HepG2 (cell line): ENCODE measurements around the gene WWTR1. TPM values are rescaled to one million over a fixed set of nuclear protein-coding genes. Genes with fewer than 3 reads are reported as not detected.

Source experiments
- DDIT3 ChIP-seq: sonication (generic); formaldehyde crosslinking; IDR thresholded peaks from 2 replicates; pipeline ENCODE4 v1.4.0; 2020; ENCODE audit warnings: mild to moderate bottlenecking, missing genetic modification reagents
- DMAP1 ChIP-seq: IDR thresholded peaks from 2 replicates; pipeline ENCODE4 v1.6.1; 2016
- ETS1 ChIP-seq: sonication (generic); formaldehyde crosslinking; IDR thresholded peaks from 2 replicates; pipeline ENCODE4 v1.4.0; 2020; ENCODE audit warnings: missing genetic modification reagents
- KDM5A ChIP-seq: fragments of 200-600 bp; sonication (generic); IDR thresholded peaks from 2 replicates; pipeline ENCODE4 v1.7.0; 2018; ENCODE audit warnings: antibody characterized with exemption, mild to moderate bottlenecking, low read length, borderline replicate concordance
- KLF9 ChIP-seq: IDR thresholded peaks from 2 replicates; pipeline ENCODE4 v1.6.1; 2016; ENCODE audit warnings: low read depth
- MEF2D ChIP-seq: sonication (generic); formaldehyde crosslinking; IDR thresholded peaks from 2 replicates; pipeline ENCODE4 v1.5.1; 2020; ENCODE audit warnings: mild to moderate bottlenecking, missing genetic modification reagents
- MTA3 ChIP-seq: sonication (generic); formaldehyde crosslinking; IDR thresholded peaks from 2 replicates; pipeline ENCODE4 v1.4.0; 2020; ENCODE audit warnings: missing genetic modification reagents
- NFYC ChIP-seq: IDR thresholded peaks from 2 replicates; pipeline ENCODE4 v1.6.1; 2016; ENCODE audit warnings: missing genetic modification reagents, missing compliant biosample characterization
- PHB2 ChIP-seq: fragments of 450-650 bp; IDR thresholded peaks from 2 replicates; pipeline ENCODE4 v1.6.1; 2018; ENCODE audit not compliant: partially characterized antibody
- REL ChIP-seq: sonication (generic); formaldehyde crosslinking; conservative IDR thresholded peaks from 2 replicates; pipeline ENCODE4 v1.8.0; 2022; ENCODE audit warnings: mild to moderate bottlenecking, missing genetic modification reagents, moderate library complexity
- YY1 ChIP-seq: IDR thresholded peaks from 2 replicates; pipeline ENCODE4 v1.6.1; 2011; ENCODE audit warnings: low read length, low read depth, moderate library complexity, mild to moderate bottlenecking; ENCODE audit not compliant: insufficient read depth, insufficient replicate concordance
- ZBTB39 ChIP-seq: sonication (generic); formaldehyde crosslinking; IDR thresholded peaks from 2 replicates; pipeline ENCODE4 v1.5.0; 2020; ENCODE audit warnings: missing genetic modification reagents
- ZFY ChIP-seq: sonication (generic); formaldehyde crosslinking; IDR thresholded peaks from 2 replicates; pipeline ENCODE4 v1.4.0; 2020; ENCODE audit warnings: missing genetic modification reagents
- polyA plus RNA-seq, 8 experiments: library from polyadenylated mRNA; depleted of rRNA in 3 of 8; stranded (reverse) in 7 of 8; unstranded in 1 of 8; fragments of >200 nt; fragmentation: Illumina TruSeq in 4 of 8; extraction: Trizol in 4 of 8; gene quantifications; 2 replicates each; pipeline versions ENCODE4 v1.2.1 to v1.2.3, GENCODE V29; 2011 to 2016; ENCODE audit warnings: low read depth in 4 of 8, missing spikeins in 1 of 8, mixed read lengths in 1 of 8; ENCODE audit not compliant: insufficient read depth in 1 of 8
- total RNA-seq, 5 experiments: library from RNA; depleted of rRNA; stranded (reverse); fragments of >200 nt; fragmentation: Illumina TruSeq; extraction: Trizol; gene quantifications; 2 replicates each; pipeline ENCODE4 v1.2.3, GENCODE V29; 2016; ENCODE audit warnings: low read depth in 1 of 5
- TF ChIP-seq, protein P1 (sequence below): sonication (generic); formaldehyde crosslinking; IDR thresholded peaks from 2 replicates; pipeline ENCODE4 v1.4.0; 2020; ENCODE audit warnings: missing genetic modification reagents, borderline replicate concordance
- TF ChIP-seq, protein P2 (sequence below): sonication (generic); formaldehyde crosslinking; IDR thresholded peaks from 2 replicates; pipeline ENCODE4 v1.4.0; 2020; ENCODE audit warnings: mild to moderate bottlenecking, missing genetic modification reagents
- TF ChIP-seq, protein P3 (sequence below): sonication (generic); formaldehyde crosslinking; IDR thresholded peaks from 2 replicates; pipeline ENCODE4 v1.9.0; 2021; ENCODE audit warnings: missing genetic modification reagents, borderline replicate concordance

WWTR1 gene
- total and polyA plus RNA-seq, 2 of the 13 experiments (the other 11 are each of a cell fraction or from before 2014, with no cell fraction given), result 19.7 to 139 TPM

DNA sequence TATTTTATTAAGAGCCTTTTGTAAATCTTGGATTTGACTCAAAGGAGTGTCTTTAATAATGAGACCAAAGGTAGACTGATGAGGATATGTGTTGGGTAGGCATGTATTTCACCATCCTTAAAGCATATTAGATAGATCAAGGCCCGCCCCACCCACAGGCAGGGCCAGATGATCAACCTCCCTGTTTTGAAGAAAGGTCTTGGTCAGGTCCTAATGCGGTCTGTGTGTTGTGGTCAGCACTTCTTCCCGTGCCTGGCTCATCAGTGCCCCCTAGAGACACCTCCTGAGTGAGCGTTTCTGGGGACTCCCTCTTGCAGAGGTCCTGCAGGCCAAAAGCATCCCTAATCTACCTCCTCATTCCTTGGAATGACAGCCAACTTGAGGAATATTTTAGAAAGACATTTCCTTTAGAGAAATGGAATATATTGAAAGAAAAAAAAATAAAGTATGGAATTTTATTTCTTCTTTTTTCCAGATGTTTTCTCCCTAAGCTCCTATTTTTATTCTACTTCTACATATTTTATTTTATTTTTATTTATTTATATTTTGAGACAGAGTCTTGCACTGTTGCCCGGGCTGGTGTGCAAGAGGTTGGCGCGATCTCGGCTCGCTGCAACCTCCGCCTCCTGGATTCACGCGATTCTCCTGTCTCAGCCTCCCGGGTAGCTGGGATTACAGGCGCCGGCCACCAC is 177.4 kb downstream of the WWTR1 start (continued):
- TF ChIP-seq KDM5A, result no peak
- TF ChIP-seq KLF9, result 0 out of 2 replicates have a peak, but pooled peaks have one; percentile 48
- no peak for TF ChIP-seq ETS1 (CRISPR knock-in tag)
- no peak; the same call in 1 of the 2 replicates for TF ChIP-seq NFYC (CRISPR knock-in tag)
- TF ChIP-seq, protein P1, sequence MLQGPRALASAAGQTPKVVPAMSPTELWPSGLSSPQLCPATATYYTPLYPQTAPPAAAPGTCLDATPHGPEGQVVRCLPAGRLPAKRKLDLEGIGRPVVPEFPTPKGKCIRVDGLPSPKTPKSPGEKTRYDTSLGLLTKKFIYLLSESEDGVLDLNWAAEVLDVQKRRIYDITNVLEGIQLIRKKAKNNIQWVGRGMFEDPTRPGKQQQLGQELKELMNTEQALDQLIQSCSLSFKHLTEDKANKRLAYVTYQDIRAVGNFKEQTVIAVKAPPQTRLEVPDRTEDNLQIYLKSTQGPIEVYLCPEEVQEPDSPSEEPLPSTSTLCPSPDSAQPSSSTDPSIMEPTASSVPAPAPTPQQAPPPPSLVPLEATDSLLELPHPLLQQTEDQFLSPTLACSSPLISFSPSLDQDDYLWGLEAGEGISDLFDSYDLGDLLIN (CRISPR knock-in tag), result no peak
- no peak for TF ChIP-seq DDIT3 (CRISPR knock-in tag)
- TF ChIP-seq YY1, result no peak
- TF ChIP-seq DMAP1, result no peak
- TF ChIP-seq REL, result no peak
- TF ChIP-seq PHB2, result no peak
- no peak for TF ChIP-seq MEF2D (CRISPR knock-in tag)
- TF ChIP-seq, protein P2, sequence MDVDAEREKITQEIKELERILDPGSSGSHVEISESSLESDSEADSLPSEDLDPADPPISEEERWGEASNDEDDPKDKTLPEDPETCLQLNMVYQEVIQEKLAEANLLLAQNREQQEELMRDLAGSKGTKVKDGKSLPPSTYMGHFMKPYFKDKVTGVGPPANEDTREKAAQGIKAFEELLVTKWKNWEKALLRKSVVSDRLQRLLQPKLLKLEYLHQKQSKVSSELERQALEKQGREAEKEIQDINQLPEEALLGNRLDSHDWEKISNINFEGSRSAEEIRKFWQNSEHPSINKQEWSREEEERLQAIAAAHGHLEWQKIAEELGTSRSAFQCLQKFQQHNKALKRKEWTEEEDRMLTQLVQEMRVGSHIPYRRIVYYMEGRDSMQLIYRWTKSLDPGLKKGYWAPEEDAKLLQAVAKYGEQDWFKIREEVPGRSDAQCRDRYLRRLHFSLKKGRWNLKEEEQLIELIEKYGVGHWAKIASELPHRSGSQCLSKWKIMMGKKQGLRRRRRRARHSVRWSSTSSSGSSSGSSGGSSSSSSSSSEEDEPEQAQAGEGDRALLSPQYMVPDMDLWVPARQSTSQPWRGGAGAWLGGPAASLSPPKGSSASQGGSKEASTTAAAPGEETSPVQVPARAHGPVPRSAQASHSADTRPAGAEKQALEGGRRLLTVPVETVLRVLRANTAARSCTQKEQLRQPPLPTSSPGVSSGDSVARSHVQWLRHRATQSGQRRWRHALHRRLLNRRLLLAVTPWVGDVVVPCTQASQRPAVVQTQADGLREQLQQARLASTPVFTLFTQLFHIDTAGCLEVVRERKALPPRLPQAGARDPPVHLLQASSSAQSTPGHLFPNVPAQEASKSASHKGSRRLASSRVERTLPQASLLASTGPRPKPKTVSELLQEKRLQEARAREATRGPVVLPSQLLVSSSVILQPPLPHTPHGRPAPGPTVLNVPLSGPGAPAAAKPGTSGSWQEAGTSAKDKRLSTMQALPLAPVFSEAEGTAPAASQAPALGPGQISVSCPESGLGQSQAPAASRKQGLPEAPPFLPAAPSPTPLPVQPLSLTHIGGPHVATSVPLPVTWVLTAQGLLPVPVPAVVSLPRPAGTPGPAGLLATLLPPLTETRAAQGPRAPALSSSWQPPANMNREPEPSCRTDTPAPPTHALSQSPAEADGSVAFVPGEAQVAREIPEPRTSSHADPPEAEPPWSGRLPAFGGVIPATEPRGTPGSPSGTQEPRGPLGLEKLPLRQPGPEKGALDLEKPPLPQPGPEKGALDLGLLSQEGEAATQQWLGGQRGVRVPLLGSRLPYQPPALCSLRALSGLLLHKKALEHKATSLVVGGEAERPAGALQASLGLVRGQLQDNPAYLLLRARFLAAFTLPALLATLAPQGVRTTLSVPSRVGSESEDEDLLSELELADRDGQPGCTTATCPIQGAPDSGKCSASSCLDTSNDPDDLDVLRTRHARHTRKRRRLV, result no peak
- TF ChIP-seq ZFY (CRISPR knock-in tag), result no peak
- TF ChIP-seq, protein P3, sequence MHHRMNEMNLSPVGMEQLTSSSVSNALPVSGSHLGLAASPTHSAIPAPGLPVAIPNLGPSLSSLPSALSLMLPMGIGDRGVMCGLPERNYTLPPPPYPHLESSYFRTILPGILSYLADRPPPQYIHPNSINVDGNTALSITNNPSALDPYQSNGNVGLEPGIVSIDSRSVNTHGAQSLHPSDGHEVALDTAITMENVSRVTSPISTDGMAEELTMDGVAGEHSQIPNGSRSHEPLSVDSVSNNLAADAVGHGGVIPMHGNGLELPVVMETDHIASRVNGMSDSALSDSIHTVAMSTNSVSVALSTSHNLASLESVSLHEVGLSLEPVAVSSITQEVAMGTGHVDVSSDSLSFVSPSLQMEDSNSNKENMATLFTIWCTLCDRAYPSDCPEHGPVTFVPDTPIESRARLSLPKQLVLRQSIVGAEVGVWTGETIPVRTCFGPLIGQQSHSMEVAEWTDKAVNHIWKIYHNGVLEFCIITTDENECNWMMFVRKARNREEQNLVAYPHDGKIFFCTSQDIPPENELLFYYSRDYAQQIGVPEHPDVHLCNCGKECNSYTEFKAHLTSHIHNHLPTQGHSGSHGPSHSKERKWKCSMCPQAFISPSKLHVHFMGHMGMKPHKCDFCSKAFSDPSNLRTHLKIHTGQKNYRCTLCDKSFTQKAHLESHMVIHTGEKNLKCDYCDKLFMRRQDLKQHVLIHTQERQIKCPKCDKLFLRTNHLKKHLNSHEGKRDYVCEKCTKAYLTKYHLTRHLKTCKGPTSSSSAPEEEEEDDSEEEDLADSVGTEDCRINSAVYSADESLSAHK (CRISPR knock-in tag), result no peak
- TF ChIP-seq MTA3 (CRISPR knock-in tag), result no peak
- TF ChIP-seq ZBTB39 (CRISPR knock-in tag), result no peak
